GM12891 (cell line): ENCODE measurements around the gene RGS9.

Source experiments
- POLR2A ChIP-seq: IDR thresholded peaks from 2 replicates; pipeline ENCODE4 v1.6.1; 2011; ENCODE audit warnings: low read depth, low read length, control low read depth
- POLR2AphosphoS5 ChIP-seq: IDR thresholded peaks from 2 replicates; pipeline ENCODE4 v1.6.1; 2011; ENCODE audit warnings: low read depth, low read length, control low read depth
- SPI1 ChIP-seq: IDR thresholded peaks from 2 replicates; pipeline ENCODE4 v1.6.1; 2011; ENCODE audit warnings: low read depth, low read length, control low read depth
- TAF1 ChIP-seq: IDR thresholded peaks from 2 replicates; pipeline ENCODE4 v1.6.1; 2011; ENCODE audit warnings: low read depth, low read length, control low read depth

GRCh38 chr17:65182233-65182632 is 45.1 kb downstream of the RGS9 start:
- TF ChIP-seq POLR2A (no peak), POLR2AphosphoS5 (no peak), TAF1 (no peak), SPI1 (no peak)
